ENCODE results near the gene OVOL3. TPM values are rescaled to one million over a fixed set of nuclear protein-coding genes. Genes with fewer than 3 reads are reported as not detected.
A peak's percentile ranks its signal among the peaks of the same experiment; 100 is the strongest.

Gene OVOL3
- total RNA-seq, 2 experiments from 2014 or later, result not detected

- no peak for DNase-seq (ENCODE audit: low spot score)
- POLR2A ChIA-PET, result interaction anchor here (1.0 kb wide), 1 partner anchor 9 kb away, joined by 3 read pairs; no protein-coding TSS in a partner anchor
- no peak overlapping the region for H3K4me3 ChIP-seq (ENCODE audit: low read depth, low read length, poor library complexity, severe bottlenecking)
- H3K9me3 ChIP-seq (ENCODE audit: low read length), result no peaks in the 10 kb centered on the region
- no peak for TF ChIP-seq CTCF (conservative IDR thresholded peaks at IDR 0.05; ENCODE audit: low read length)
- no peak for TF ChIP-seq EZH2phosphoT487 (IDR thresholded peaks at IDR 0.05; ENCODE audit: borderline replicate concordance, low read depth, low read length)
- no peaks in the 10 kb centered on the region for H3K9me2 ChIP-seq (ENCODE audit: insufficient read depth, low read length)
- intact Hi-C loops (cut with micrococcal nuclease; ENCODE audit: unreplicated experiment), result no loop called here
- peaks cover 5% of the 10 kb centered on the region for H3K36me3 ChIP-seq (ENCODE audit: insufficient read depth, low read length)
- no peak overlapping the region for H3K27ac ChIP-seq (ENCODE audit: low read depth, low read length, poor library complexity, severe bottlenecking)
- H2AFZ ChIP-seq (ENCODE audit: low read length), result no peak overlapping the region
- H3K79me2 ChIP-seq (ENCODE audit: insufficient read depth, low read depth, low read length), result peaks cover 15% of the 10 kb centered on the region; the same call in 1 of the 2 replicates
- no peak overlapping the region for H3K4me2 ChIP-seq (ENCODE audit: low read length)
- CTCF ChIA-PET (ENCODE audit: unreplicated experiment), result no interaction called here
- peaks cover 9% of the 10 kb centered on the region for H3K4me1 ChIP-seq (ENCODE audit: insufficient read depth, low read length, poor library complexity, severe bottlenecking)
- H4K20me1 ChIP-seq (ENCODE audit: insufficient read depth, low read length), result no peaks in the 10 kb centered on the region
- no TSS peak for BruUV-seq (replicated peaks)
These were observed 26.2 kb downstream of the OVOL3 start for GRCh38 chr19:36136964-36137686.

- ChIA-PET CTCF (ENCODE audit: unreplicated experiment) (no interaction called here), POLR2A (interaction anchor here (1.0 kb wide), 1 partner anchor 8 kb away, joined by 3 read pairs; no protein-coding TSS in a partner anchor)
- peaks cover 18% of the 10 kb centered on the region; the same call in 1 of the 2 replicates for H3K79me2 ChIP-seq (ENCODE audit: insufficient read depth, low read depth, low read length)
- intact Hi-C loops (cut with micrococcal nuclease; ENCODE audit: unreplicated experiment), result loop anchor here (1.0 kb wide), 1 partner anchor 11 kb away; no protein-coding TSS in a partner anchor
- no TSS peak for BruUV-seq (replicated peaks)
- DNase-seq (ENCODE audit: low spot score), result no peak
- no peaks in the 10 kb centered on the region for H4K20me1 ChIP-seq (ENCODE audit: insufficient read depth, low read length)
- H3K4me2 ChIP-seq (ENCODE audit: low read length), result peak overlapping the region; percentile 71
- peaks cover 9% of the 10 kb centered on the region for H3K4me1 ChIP-seq (ENCODE audit: insufficient read depth, low read length, poor library complexity, severe bottlenecking)
- H3K9me2 ChIP-seq (ENCODE audit: insufficient read depth, low read length), result no peaks in the 10 kb centered on the region
- TF ChIP-seq EZH2phosphoT487 (IDR thresholded peaks at IDR 0.05; ENCODE audit: borderline replicate concordance, low read depth, low read length) (no peak), CTCF (conservative IDR thresholded peaks at IDR 0.05; ENCODE audit: low read length) (no peak)
- H2AFZ ChIP-seq (ENCODE audit: low read length), result peak overlapping the region; percentile 85
- peak overlapping the region; percentile 81 for H3K27ac ChIP-seq (ENCODE audit: low read depth, low read length, poor library complexity, severe bottlenecking)
- H3K36me3 ChIP-seq (ENCODE audit: insufficient read depth, low read length), result peaks cover 18% of the 10 kb centered on the region
- no peaks in the 10 kb centered on the region for H3K9me3 ChIP-seq (ENCODE audit: low read length)
- peak overlapping the region; percentile 89 for H3K4me3 ChIP-seq (ENCODE audit: low read depth, low read length, poor library complexity, severe bottlenecking)
These were observed 28.2 kb downstream of the OVOL3 start for GRCh38 chr19:36139120-36139472.

All from OCI-LY7 (cell line).